CD4-positive, alpha-beta T cell treated with Interleukin-6 at 100 ng/mL for 8 hours (primary cell): Measurements from ENCODE around the gene RAPH1.
"Not testable (repeated sequence)": the region's sequence is repeated elsewhere in the genome, so short reads cannot be mapped to it uniquely, and the experiment has no call there.

Experiments
- DNase-seq: peaks from one replicate; pipeline ENCODE4 v3.0.0-alpha.2; 2020; ENCODE audit warnings: mixed read lengths, low spot score

The RAPH1 gene

GRCh38 chr2:203431391-203432185 lies 103.5 kb downstream of the RAPH1 start:
- DNase-seq, result no peak

- not testable (repeated sequence) for DNase-seq
Observed at GRCh38 chr2:203429643-203430042, 105.5 kb downstream of the RAPH1 start.

- DNase-seq, result no peak
Observed at GRCh38 chr2:203427061-203427460, 108.0 kb downstream of the RAPH1 start.

GRCh38 chr2:203418271-203418670 lies 116.8 kb downstream of the RAPH1 start:
- no peak for DNase-seq

GRCh38 chr2:203413796-203414195 lies 121.3 kb downstream of the RAPH1 start:
- no peak for DNase-seq

- no peak for DNase-seq
Observed at GRCh38 chr2:203412546-203413331, 122.4 kb downstream of the RAPH1 start.

GRCh38 chr2:203407496-203407895 lies 127.6 kb downstream of the RAPH1 start:
- DNase-seq, result no peak

GRCh38 chr2:203404996-203405395 lies 130.1 kb downstream of the RAPH1 start:
- no peak for DNase-seq

- no peak for DNase-seq
Observed at GRCh38 chr2:203400805-203401585, 134.1 kb downstream of the RAPH1 start.

- no peak for DNase-seq
Observed at GRCh38 chr2:203399031-203399430, 136.1 kb downstream of the RAPH1 start.

- DNase-seq, result no peak
Observed at GRCh38 chr2:203396667-203397066, 138.4 kb downstream of the RAPH1 start.

GRCh38 chr2:203395858-203396257 lies 139.2 kb downstream of the RAPH1 start:
- no peak for DNase-seq

- no peak for DNase-seq
Observed at GRCh38 chr2:203394519-203395227, 140.4 kb downstream of the RAPH1 start.

GRCh38 chr2:203388153-203388552 lies 146.9 kb downstream of the RAPH1 start:
- not testable (repeated sequence) for DNase-seq

- no peak for DNase-seq
Observed at GRCh38 chr2:203383038-203383437, 152.1 kb downstream of the RAPH1 start.

GRCh38 chr2:203379156-203379555 lies 155.9 kb downstream of the RAPH1 start:
- DNase-seq, result no peak

- DNase-seq, result no peak
Observed at GRCh38 chr2:203376173-203376572, 158.9 kb downstream of the RAPH1 start.

GRCh38 chr2:203372706-203373105 lies 162.4 kb downstream of the RAPH1 start:
- DNase-seq, result not testable (repeated sequence)

- DNase-seq, result no peak
Observed at GRCh38 chr2:203366639-203367466, 168.2 kb downstream of the RAPH1 start.

GRCh38 chr2:203361922-203362321 lies 173.2 kb downstream of the RAPH1 start:
- no peak for DNase-seq

- DNase-seq, result no peak
Observed at GRCh38 chr2:203361495-203361894, 173.6 kb downstream of the RAPH1 start.
